ENCODE data around the gene GAGE12D. TPM values are rescaled to one million over a fixed set of nuclear protein-coding genes. Genes with fewer than 3 reads are reported as not detected.
"Not testable (repeated sequence)": the region's sequence is repeated elsewhere in the genome, so short reads cannot be mapped to it uniquely, and the experiment has no call there.

Gene GAGE12D
- total RNA-seq: not detected

- DNase-seq: not testable (repeated sequence)
Observed at GRCh38 chrX:49541433-49541832, at the start of gene GAGE12D. TSS of gene GAGE12D (plus strand) at chrX:49541733. CDS start at chrX:49542888, 1,155 bp downstream.

- DNase-seq: not testable (repeated sequence)
Observed at GRCh38 chrX:49531877-49532276, 9.7 kb upstream of the GAGE12D start, which contains the start of gene GAGE12C. TSS of gene GAGE12C (plus strand) at chrX:49532177. CDS start at chrX:49533332, 1,155 bp downstream.

- not testable (repeated sequence) for DNase-seq
Observed at GRCh38 chrX:49550989-49551388, 9.5 kb downstream of the GAGE12D start, which contains the start of gene GAGE12E. TSS of gene GAGE12E (plus strand) at chrX:49551289. CDS start at chrX:49552444, 1,155 bp downstream.

- not testable (repeated sequence) for DNase-seq
Observed at GRCh38 chrX:49560542-49560941, 19.0 kb downstream of the GAGE12D start, which contains the start of gene GAGE12F. TSS of gene GAGE12F (plus strand) at chrX:49560842. CDS start at chrX:49561997, 1,155 bp downstream.

- not testable (repeated sequence) for DNase-seq
Observed at GRCh38 chrX:49568728-49569127, 27.2 kb downstream of the GAGE12D start.

- not testable (repeated sequence) for DNase-seq
Observed at GRCh38 chrX:49569152-49569551, 27.6 kb downstream of the GAGE12D start.

GRCh38 chrX:49570100-49570499 lies 28.6 kb downstream of the GAGE12D start, which contains the start of gene GAGE12G:
TSS of gene GAGE12G (plus strand) at chrX:49570400. CDS start at chrX:49571555, 1,155 bp downstream.
- DNase-seq: not testable (repeated sequence)

- not testable (repeated sequence) for DNase-seq
Observed at GRCh38 chrX:49579649-49580048, 38.1 kb downstream of the GAGE12D start, which contains the start of gene GAGE12H. TSS of gene GAGE12H (plus strand) at chrX:49579949. CDS start at chrX:49581104, 1,155 bp downstream.

- DNase-seq: not testable (repeated sequence)
Observed at GRCh38 chrX:49589196-49589595, 47.7 kb downstream of the GAGE12D start, which contains the start of gene GAGE2A. TSS of gene GAGE2A (plus strand) at chrX:49589496. CDS start at chrX:49590651, 1,155 bp downstream.

GRCh38 chrX:49589769-49590478 lies 48.4 kb downstream of the GAGE12D start:
- DNase-seq: not testable (repeated sequence)

- DNase-seq: not testable (repeated sequence)
Observed at GRCh38 chrX:49590488-49590887, 49.0 kb downstream of the GAGE12D start.

Small RNA genes within 50 kb of the gene (small RNA-seq; reads per million reads assigned to genes)
- not detected for gene GAGE12B (ENCODE audit: low replicate concordance)

Other genes starting within 250 kb of the GAGE12D start
- not detected for gene GAGE10, start 238.1 kb upstream of the GAGE12D start, total RNA-seq
- not detected for gene GAGE12J, start 219.7 kb upstream of the GAGE12D start, total RNA-seq
- not detected for gene GAGE13, start 210.2 kb upstream of the GAGE12D start, total RNA-seq
- gene GAGE12C, start 9.6 kb upstream of the GAGE12D start, total RNA-seq: not detected
- gene GAGE12E, start 9.6 kb downstream of the GAGE12D start, total RNA-seq: not detected
- gene GAGE12F, start 19.1 kb downstream of the GAGE12D start, total RNA-seq: not detected
- gene GAGE12G, start 28.7 kb downstream of the GAGE12D start, total RNA-seq: not detected
- gene GAGE12H, start 38.2 kb downstream of the GAGE12D start, total RNA-seq: not detected
- gene GAGE2A, start 47.8 kb downstream of the GAGE12D start, total RNA-seq: not detected
- not detected for gene GAGE1, start 57.3 kb downstream of the GAGE12D start, total RNA-seq
- gene PAGE1, start 154.3 kb downstream of the GAGE12D start, total RNA-seq: not detected

Data from tongue (tissue), 3 donors.